RWPE2 (cell line): ENCODE results near the gene CFI.

Experiments
- ATAC-seq: fragments of 200-7000 bp; cut with Tn5 transposase; 3 replicates; pipeline ENCODE4 v1.9.1; 2021; ENCODE audit warnings: low read depth
- DNase-seq: peaks from one replicate; pipeline ENCODE4 v3.0.0-alpha.2; 2020; ENCODE audit warnings: low spot score
- H3K27ac ChIP-seq: fragments of 450-650 bp; 2 replicates; pipeline ENCODE4 v1.5.1; 2017; ENCODE audit warnings: mild to moderate bottlenecking; ENCODE audit not compliant: poor library complexity, severe bottlenecking
- H3K27me3 ChIP-seq: fragments of 250-450 bp; sonication (Bioruptor Pico); 2 replicates; pipeline ENCODE4 v1.5.1; 2021; ENCODE audit warnings: mild to moderate bottlenecking, moderate library complexity; ENCODE audit not compliant: insufficient read depth, poor library complexity, severe bottlenecking
- H3K36me3 ChIP-seq: fragments of 250-450 bp; sonication (Bioruptor Pico); 2 replicates; pipeline ENCODE4 v1.5.1; 2020; ENCODE audit warnings: low read depth, mild to moderate bottlenecking, moderate library complexity
- H3K4me1 ChIP-seq: fragments of 250-450 bp; sonication (Bioruptor Pico); 2 replicates; pipeline ENCODE4 v1.5.1; 2021; ENCODE audit warnings: mild to moderate bottlenecking, moderate library complexity; ENCODE audit not compliant: insufficient read depth, poor library complexity, severe bottlenecking
- H3K4me3 ChIP-seq: fragments of 250-450 bp; sonication (Bioruptor Pico); 2 replicates; pipeline ENCODE4 v1.5.1; 2021; ENCODE audit warnings: mild to moderate bottlenecking, moderate library complexity; ENCODE audit not compliant: severe bottlenecking
- H3K9me3 ChIP-seq: fragments of 250-450 bp; sonication (Bioruptor Pico); 2 replicates; pipeline ENCODE4 v1.5.1; 2021; ENCODE audit warnings: mild to moderate bottlenecking, moderate library complexity; ENCODE audit not compliant: severe bottlenecking
- CTCF ChIP-seq: fragments of 450-650 bp; IDR thresholded peaks from one replicate; pipeline ENCODE4 v1.5.1; 2017; ENCODE audit warnings: mild to moderate bottlenecking, moderate library complexity; ENCODE audit not compliant: poor library complexity, severe bottlenecking

The CFI gene

GRCh38 chr4:109698656-109699055 is 103.1 kb downstream of the CFI start:
- no peak for ATAC-seq

GRCh38 chr4:109691411-109691920 is 110.3 kb downstream of the CFI start:
- no peak for TF ChIP-seq CTCF
- ATAC-seq (no peak), DNase-seq (no peak)
- H3K4me3 ChIP-seq = no peak overlapping the region
- no peaks in the 10 kb centered on the region for H3K27me3 ChIP-seq
- H3K9me3 ChIP-seq = no peaks in the 10 kb centered on the region
- H3K27ac ChIP-seq = no peak overlapping the region
- peaks cover 28% of the 10 kb centered on the region for H3K36me3 ChIP-seq
- H3K4me1 ChIP-seq = no peaks in the 10 kb centered on the region

More at GRCh38 chr4:109698656-109699055, 103.1 kb downstream of the CFI start:
- no peak overlapping the region for H3K27ac ChIP-seq
- no peak overlapping the region for H3K4me3 ChIP-seq
- H3K36me3 ChIP-seq = peaks cover 5% of the 10 kb centered on the region; the same call in 1 of the 2 replicates
- H3K4me1 ChIP-seq = peaks cover 5% of the 10 kb centered on the region
- DNase-seq = no peak
- H3K9me3 ChIP-seq = no peaks in the 10 kb centered on the region
- TF ChIP-seq CTCF = no peak
- H3K27me3 ChIP-seq = no peaks in the 10 kb centered on the region
